ENCODE results near the gene ROR2. TPM values are rescaled to one million over a fixed set of nuclear protein-coding genes. Genes with fewer than 3 reads are reported as not detected.

The ROR2 gene
- total RNA-seq, 1 donor = 13.8 TPM

- Histone ChIP-seq H3K79me2 (ENCODE audit: insufficient read depth, low read length) (no peaks in the 10 kb centered on the region), H3K4me1 (ENCODE audit: insufficient read depth, low read length) (peaks cover 3% of the 10 kb centered on the region), H3K9me3 (ENCODE audit: low read depth, low read length) (no peaks in the 10 kb centered on the region), H3K27ac (ENCODE audit: low read depth, low read length) (no peak overlapping the region), H3K4me3 (ENCODE audit: insufficient read depth, low read length) (no peak overlapping the region), H4K20me1 (ENCODE audit: insufficient read depth, low read length) (no peaks in the 10 kb centered on the region), H2AFZ (ENCODE audit: low read length) (no peak overlapping the region), H3K27me3 (ENCODE audit: insufficient read depth, low read length) (peaks cover 9% of the 10 kb centered on the region), H3K36me3 (ENCODE audit: insufficient read depth, low read length) (no peaks in the 10 kb centered on the region), H3K4me2 (ENCODE audit: insufficient read depth, low read length) (no peak overlapping the region)
- TF ChIP-seq, protein P1, sequence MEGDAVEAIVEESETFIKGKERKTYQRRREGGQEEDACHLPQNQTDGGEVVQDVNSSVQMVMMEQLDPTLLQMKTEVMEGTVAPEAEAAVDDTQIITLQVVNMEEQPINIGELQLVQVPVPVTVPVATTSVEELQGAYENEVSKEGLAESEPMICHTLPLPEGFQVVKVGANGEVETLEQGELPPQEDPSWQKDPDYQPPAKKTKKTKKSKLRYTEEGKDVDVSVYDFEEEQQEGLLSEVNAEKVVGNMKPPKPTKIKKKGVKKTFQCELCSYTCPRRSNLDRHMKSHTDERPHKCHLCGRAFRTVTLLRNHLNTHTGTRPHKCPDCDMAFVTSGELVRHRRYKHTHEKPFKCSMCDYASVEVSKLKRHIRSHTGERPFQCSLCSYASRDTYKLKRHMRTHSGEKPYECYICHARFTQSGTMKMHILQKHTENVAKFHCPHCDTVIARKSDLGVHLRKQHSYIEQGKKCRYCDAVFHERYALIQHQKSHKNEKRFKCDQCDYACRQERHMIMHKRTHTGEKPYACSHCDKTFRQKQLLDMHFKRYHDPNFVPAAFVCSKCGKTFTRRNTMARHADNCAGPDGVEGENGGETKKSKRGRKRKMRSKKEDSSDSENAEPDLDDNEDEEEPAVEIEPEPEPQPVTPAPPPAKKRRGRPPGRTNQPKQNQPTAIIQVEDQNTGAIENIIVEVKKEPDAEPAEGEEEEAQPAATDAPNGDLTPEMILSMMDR (IDR thresholded peaks at IDR 0.05; ENCODE audit: extremely low read depth, low read depth, low read length) = no peak
- no peak for DNase-seq (ENCODE audit: insufficient read length, low spot score, missing footprints)
Observed at GRCh38 chr9:91907484-91908292, 42.3 kb downstream of the ROR2 start.

GRCh38 chr9:91905991-91906469 is 44.0 kb downstream of the ROR2 start:
- H3K9me3 ChIP-seq (ENCODE audit: low read depth, low read length) = no peaks in the 10 kb centered on the region
- H3K4me1 ChIP-seq (ENCODE audit: insufficient read depth, low read length) = peaks cover 3% of the 10 kb centered on the region
- DNase-seq (ENCODE audit: insufficient read length, low spot score, missing footprints) = no peak
- peak overlapping the region; percentile 70 for H3K4me3 ChIP-seq (ENCODE audit: insufficient read depth, low read length)
- TF ChIP-seq, protein P1 (IDR thresholded peaks at IDR 0.05; ENCODE audit: extremely low read depth, low read depth, low read length) = no peak
- no peaks in the 10 kb centered on the region for H4K20me1 ChIP-seq (ENCODE audit: insufficient read depth, low read length)
- no peak overlapping the region for H3K27ac ChIP-seq (ENCODE audit: low read depth, low read length)
- peak overlapping the region; percentile 93 for H3K4me2 ChIP-seq (ENCODE audit: insufficient read depth, low read length)
- peak overlapping the region; percentile 87 for H2AFZ ChIP-seq (ENCODE audit: low read length)
- no peaks in the 10 kb centered on the region for H3K36me3 ChIP-seq (ENCODE audit: insufficient read depth, low read length)
- no peaks in the 10 kb centered on the region for H3K79me2 ChIP-seq (ENCODE audit: insufficient read depth, low read length)
- H3K27me3 ChIP-seq (ENCODE audit: insufficient read depth, low read length) = peaks cover 9% of the 10 kb centered on the region

- TF ChIP-seq, protein P1 (IDR thresholded peaks at IDR 0.05; ENCODE audit: extremely low read depth, low read depth, low read length) = no peak
Observed at GRCh38 chr9:91905237-91905650, 44.8 kb downstream of the ROR2 start.

DNA sequence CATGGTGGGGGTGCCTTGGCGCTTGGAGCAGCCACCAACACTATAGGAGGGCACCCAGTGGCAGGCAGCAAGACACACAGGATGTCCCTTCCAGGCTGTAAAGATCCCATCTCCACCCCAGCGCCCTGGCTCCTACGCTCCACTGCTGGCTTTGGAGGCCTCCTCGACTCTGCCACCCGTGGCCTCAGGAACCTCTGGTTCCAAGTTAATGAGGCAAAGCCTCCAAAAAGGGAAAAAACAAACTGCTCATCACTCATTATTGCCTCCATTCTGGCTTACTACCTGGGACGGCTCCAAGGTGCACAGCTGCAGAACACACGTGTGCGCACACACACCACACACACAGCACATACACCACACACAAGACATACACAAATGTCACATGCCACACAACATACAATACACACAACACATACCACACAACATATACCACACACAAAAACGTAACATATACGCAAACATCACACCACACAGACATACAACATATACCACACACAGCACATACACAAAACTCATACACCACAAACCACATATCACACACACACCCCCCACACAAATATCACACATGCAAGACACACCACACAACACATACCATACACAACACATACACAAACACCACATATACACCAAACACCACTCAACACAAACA is 45.3 kb downstream of the ROR2 start:
- Histone ChIP-seq H3K4me3 (ENCODE audit: insufficient read depth, low read length) (no peak overlapping the region), H3K4me1 (ENCODE audit: insufficient read depth, low read length) (peaks cover 3% of the 10 kb centered on the region), H3K27ac (ENCODE audit: low read depth, low read length) (no peak overlapping the region), H3K36me3 (ENCODE audit: insufficient read depth, low read length) (no peaks in the 10 kb centered on the region), H3K9me3 (ENCODE audit: low read depth, low read length) (no peaks in the 10 kb centered on the region), H3K27me3 (ENCODE audit: insufficient read depth, low read length) (peaks cover 11% of the 10 kb centered on the region), H4K20me1 (ENCODE audit: insufficient read depth, low read length) (no peaks in the 10 kb centered on the region), H3K79me2 (ENCODE audit: insufficient read depth, low read length) (no peaks in the 10 kb centered on the region), H3K4me2 (ENCODE audit: insufficient read depth, low read length) (no peak overlapping the region), H2AFZ (ENCODE audit: low read length) (no peak overlapping the region)
- DNase-seq (ENCODE audit: insufficient read length, low spot score, missing footprints) = no peak
- TF ChIP-seq, protein P1 (IDR thresholded peaks at IDR 0.05; ENCODE audit: extremely low read depth, low read depth, low read length) = no peak

More at GRCh38 chr9:91905237-91905650, 44.8 kb downstream of the ROR2 start:
- Histone ChIP-seq H3K36me3 (ENCODE audit: insufficient read depth, low read length) (no peaks in the 10 kb centered on the region), H3K9me3 (ENCODE audit: low read depth, low read length) (no peaks in the 10 kb centered on the region), H3K4me3 (ENCODE audit: insufficient read depth, low read length) (no peak overlapping the region), H4K20me1 (ENCODE audit: insufficient read depth, low read length) (no peaks in the 10 kb centered on the region), H3K27me3 (ENCODE audit: insufficient read depth, low read length) (peaks cover 9% of the 10 kb centered on the region), H3K4me2 (ENCODE audit: insufficient read depth, low read length) (no peak overlapping the region), H3K79me2 (ENCODE audit: insufficient read depth, low read length) (no peaks in the 10 kb centered on the region), H3K4me1 (ENCODE audit: insufficient read depth, low read length) (peaks cover 3% of the 10 kb centered on the region), H3K27ac (ENCODE audit: low read depth, low read length) (no peak overlapping the region), H2AFZ (ENCODE audit: low read length) (no peak overlapping the region)
- no peak for DNase-seq (ENCODE audit: insufficient read length, low spot score, missing footprints)

Data from osteoblast (primary cell).